Left forelimb (tissue), 1 donor: ENCODE data around the gene ZNF488.
A peak's percentile ranks its signal among the peaks of the same experiment; 100 is the strongest.

Experiments used
- DNase-seq: peaks from one replicate; pipeline ENCODE4 v3.0.0-alpha.2; 2018; ENCODE audit warnings: low spot score

Gene ZNF488

DNA sequence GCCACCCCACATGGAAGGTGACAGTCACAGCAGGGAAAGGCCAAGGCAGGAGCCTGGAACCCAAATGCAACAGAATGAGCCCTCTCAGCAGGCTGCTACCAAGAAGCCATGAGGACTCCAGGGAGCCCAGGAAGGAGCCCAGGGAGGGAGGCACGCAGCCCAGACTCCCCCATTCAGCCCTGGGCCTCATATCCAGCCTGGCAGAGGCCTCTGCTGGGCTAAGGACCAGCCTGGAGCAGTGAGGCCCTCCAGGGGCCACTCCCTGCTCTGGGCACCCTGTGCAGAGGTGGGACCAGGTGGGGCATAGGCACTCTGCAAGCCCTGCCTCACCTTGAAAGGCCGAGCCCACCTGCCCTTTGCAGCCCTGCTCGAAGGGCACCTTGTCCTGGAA lies 25.8 kb upstream of the ZNF488 start:
- DNase-seq, result no peak

DNA sequence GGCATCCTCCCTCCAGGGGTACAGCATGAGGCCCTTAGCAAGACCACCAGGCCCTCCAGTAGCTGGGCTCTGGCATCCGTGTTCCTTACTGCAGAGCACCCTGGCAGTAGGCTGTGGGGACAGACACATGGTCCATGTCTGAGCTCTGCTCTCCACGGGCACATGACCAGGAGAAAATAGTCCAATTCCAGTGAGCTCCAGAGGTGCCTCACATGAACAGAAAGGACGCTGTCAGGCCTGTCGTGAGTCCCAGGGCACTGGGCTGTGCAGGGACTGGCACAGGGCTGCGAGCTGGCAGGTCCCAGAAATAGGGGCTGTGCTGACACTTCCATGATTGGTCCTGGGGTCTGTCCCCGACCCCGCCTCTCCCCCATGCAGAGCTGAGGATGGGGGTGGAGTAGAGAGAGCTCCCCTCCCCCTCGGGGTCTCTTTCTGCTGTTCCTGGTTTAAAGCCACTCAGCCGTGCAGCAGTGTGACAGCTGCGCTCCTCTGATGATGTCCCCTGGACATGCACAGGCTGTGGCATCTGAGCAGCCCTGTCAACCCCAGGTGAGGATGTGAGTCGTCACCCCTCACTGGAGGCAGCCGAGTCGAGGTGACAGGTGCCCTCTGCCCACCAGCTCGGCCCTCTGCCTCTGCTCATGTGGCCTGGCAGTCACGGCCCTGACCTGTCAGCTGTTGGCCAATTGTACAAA lies 25.2 kb upstream of the ZNF488 start:
- DNase-seq, result no peak

DNA sequence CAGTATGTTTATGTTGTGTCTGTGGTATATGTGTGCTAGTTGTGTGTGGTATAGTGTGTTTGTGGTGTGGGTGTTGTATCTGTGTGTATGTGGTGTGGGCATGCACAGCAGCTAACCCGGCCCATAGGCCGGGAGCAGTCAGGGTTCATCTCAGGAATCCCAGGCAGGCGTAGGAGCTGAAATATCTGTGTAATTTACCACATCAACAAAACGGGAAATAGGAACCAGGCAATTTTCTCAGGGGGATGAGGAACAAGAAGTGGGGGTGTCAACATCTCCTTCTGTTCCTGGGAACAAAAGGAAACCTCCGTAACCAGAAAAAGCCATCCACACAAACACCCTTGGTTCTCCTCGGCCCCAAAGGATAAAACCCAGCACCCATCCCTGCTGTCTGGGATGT lies 24.5 kb upstream of the ZNF488 start:
- no peak for DNase-seq

DNA sequence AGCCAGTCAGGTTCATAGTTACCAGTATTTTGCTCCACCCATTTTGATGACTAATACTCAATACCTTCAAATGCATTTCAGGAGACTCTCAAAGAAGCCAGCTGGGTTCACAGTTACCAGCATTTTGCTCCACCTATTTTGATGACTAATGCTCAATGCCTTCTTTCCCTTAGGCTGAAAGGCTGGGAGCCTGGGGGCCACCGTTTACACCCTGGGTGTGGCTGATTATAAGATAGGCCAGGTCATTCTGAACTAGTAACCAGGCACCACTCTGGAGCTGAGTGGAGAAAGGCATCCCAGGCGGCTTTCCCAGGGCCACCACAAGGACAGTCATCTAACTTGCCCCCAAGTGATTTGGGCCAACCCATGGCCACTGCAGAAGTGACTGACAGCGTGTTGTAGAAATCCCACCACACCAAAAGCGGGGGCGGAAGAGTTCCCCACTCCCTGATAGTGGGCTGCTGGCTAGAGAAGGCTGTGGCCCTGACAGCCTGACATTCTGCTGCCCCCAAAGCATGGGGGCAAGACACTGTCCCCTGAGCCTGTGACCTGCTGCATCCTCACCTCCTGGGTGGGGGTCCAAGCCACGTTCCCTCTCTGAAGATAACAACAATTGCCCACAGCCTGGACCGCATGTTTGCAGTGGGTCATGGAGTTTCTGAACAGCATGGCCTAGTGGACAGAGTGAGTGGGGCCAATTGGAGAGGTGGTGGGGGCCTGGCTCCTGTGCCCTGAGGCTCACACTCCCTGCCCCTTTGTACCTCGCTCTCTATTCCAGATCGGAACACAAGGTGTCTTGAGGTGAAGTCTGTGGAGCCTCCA lies 23.0 kb upstream of the ZNF488 start:
- no peak for DNase-seq

DNA sequence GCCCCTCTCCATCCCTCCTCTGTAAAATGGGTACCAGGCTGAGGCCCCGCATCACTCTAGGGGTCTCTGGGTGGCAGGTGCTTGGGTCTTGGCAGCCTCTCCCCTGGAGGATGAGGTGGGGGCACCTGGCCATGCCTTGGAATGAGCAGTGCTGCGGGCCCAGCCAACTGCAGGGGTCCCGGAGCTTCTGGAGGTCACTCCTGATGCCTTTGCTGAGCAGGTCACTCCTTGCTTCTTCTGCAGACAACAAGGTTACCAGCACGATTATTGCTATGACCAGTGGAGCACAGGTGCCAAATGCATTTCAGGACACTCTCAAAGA lies 22.4 kb upstream of the ZNF488 start:
- no peak for DNase-seq

DNA sequence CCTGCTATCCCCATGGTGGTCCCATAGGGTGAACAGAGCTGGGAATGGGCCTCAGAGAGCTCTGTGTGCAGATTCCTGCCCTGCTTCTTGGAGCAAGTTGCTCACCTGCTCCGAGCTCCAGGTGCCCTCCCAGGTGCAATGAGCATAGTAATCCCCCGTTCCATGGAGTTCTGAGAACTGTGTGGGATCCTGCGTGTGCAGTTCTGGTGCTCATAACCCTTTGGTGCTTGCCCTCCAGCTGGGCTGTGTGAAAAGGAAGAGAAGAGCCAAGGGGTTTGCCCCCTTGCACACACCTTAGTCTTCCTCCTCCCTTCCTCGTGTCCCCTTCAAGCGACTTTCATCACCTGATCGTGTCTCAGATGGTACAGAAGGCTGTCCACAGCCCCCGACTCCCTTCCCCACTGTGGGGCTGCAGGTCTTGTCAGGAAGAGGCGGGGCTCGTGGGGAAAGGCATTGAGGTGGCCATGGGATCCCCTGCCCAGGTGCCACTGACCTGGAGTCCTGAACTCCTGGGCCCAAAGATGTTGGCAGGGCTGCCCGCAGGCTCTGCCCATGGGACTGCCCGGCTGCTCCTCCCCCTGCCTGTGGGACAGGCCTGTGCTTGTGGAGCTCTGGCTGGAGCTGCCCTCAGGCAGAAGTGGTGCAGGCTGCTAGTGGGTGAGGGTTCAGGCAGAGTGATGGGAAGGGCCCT lies 21.9 kb upstream of the ZNF488 start:
- DNase-seq, result peak; percentile 50

DNA sequence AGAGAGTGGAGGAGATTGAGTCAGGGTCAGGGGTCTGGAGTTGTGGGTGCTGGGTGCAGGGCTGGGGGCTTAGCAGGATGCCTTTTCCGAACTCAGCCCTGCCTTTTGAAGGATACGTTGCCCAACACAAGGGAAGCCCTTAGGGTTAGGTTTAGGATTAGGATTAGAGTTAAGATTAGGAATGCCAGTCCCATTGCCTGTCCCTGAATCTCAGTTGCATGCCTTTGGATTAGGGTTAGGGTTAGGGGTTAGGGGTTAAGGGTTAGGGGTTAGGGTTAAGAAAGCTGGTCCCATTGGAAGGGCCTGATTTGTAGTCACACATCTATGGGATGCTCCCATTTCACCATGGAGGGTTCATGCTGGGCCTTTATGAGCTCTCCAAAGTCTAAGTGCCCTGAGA lies 20.8 kb upstream of the ZNF488 start:
- peak; percentile 33 for DNase-seq

DNA sequence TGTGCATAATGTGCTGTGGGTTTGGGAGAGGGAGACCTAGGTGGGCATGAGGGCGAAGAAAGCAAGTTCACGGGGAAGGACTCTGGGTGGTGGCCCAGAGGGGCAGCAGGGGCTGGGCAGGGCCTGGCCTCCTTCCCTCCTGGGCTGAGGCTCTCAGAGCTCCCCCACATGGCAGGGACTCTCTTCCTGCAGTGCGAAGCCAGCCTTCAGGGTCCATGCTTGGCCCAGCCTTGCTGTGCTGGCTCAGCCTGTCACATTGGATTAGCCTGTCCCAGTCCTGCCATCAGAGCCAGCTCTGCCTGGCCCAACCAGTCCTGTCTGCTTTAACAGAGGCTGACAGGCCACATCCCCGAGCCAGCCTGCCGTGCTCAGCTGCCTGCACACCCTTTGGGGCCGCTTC lies 20.4 kb upstream of the ZNF488 start:
- DNase-seq, result peak; percentile 60

DNA sequence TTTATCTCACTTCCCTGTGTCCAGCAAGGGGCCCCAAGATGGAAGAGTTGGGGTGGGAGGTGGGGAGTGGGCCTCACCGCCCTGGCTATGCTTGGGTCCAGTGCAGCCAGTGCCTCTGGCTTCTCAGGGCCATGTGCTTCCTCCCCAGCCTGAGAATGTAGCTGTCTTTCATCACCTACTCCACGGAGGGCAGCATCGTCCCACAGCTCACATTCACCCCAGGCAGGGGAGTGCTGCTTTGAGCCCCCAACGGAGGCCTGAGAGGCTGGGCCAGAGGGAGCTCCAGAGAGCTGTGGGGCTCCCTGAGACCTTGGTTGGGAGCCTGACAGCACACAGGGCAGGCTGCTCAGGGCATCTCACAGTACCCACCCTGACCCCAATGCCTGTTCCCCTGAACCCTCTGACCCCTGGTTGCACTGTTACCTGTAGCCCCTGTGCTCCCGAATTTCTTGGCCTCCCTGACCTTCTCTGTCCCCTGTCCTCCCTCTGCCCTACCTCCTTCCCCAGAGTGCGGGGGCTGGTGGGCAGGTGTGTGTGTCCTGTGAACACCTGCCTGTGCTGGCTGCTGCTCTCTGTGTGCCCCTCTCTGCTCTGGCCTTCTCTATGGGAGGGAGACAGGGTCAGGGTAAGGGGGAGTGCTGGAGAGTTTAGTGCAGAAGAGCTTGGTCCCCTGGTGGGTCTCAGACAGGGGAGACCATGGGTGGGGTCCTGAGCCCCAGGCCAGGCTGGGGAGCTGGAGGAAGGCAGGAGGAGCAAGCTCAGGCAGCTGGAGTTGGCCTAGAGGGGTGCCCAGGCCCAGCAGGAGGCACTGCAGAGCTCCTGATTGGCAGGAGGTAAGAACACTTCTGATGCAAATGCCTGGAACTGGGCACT lies 19.6 kb upstream of the ZNF488 start:
- peak; percentile 62 for DNase-seq

DNA sequence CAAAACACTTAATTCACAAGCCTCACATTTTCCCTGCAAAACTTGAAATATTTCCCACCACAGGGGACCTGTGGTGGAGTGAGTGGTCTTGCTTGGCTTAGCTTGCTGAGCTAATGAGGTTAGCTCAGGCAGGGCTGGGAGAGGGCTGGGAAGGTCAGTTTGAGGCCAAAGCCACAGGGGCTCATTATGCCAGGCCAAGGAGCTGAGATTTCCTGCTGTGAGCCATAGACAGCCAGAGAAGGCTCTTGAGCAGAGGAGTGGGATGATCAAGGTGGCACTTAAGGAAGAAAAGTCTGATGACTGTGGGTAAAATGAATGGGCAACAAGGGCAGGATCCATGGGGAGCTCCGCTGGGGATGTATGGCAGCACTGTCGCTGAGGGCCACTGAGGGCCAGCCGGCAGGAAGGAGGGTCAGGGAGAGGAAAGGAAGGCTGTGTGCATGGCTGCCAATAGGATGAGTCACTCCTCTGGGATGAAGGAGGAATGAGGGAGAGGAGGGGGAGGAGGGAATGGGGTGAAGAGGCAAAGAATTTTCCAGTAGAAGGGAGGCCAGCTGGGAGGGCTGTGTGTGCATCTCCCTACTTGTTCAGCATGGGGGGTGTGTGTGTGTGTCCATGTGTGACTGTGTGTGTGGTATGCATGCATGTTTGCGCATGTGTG lies 18.7 kb upstream of the ZNF488 start:
- DNase-seq, result peak; percentile 73

DNA sequence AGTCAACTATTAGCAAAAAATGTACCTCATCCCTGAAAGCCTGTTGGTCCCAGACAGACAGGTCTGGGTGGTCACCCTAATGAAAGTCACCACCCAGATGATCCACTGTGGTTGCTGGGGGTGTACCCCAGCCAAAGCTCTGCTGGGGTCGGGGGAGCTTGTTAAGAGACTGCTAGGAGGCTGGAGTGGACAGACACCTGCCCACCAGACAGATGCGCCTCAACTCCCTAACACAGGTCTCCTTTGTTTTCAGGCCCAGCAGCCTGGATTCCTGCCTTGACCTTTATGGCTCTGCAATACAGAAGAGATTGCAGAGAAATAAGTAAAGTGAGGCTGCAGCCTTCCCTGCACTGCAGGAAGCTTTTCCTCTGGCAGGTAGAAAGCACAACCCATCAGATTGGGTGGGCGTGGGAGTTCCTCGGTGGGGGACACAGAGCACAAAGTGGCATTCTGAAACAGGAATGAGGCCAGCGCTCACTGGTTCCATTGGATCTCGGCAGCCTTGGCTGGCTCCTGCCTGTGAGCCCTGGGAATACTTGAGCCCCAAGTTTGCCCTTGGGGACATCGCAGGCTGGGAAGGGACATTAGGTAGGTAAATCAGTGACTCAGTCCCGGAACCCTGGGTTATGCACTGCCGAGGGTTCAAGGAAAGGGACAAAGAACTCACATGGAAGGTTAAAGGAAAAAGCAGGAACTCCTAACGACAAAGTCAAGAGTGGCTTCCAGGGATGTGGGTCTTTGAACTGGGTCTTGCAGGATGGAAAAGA lies 18.0 kb upstream of the ZNF488 start:
- peak; percentile 52 for DNase-seq

DNA sequence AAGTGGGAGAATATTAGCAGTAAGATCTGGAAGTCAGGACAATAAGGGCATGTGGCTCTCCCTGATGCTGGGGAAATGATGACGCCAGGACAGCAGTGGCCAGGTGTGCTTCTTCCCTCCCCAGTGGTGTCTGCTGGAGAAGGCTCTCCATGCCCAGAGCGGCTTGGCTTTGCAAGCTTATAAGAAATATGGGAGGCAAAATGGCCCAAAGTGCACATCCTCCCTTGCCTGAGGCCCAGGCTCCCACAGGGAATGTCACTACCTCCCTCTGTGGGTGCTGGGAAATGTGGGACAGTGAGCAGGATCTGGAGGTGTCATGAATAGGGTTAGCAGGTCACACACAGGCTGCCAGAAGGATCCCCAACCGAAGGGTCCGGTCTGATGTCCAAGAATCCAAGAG lies 17.1 kb upstream of the ZNF488 start:
- peak; percentile 44 for DNase-seq

DNA sequence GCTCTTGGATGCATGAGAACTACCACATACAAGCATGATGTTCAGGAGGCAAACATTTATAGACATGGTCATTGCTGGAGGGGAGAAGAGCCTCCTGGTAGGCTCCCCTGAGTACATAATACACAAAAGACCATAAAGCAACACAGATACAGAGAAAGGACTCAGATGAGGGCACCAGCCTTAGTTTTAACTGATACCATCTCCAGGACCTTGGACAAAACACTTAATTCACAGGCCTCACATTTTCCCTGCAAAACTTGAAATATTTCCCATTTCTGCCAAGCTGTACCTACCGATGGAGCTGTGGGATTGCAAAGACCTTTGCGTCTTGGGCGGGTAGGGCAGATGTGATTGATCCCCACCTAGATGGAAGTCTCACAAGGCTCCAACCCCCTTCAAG lies 16.7 kb upstream of the ZNF488 start:
- no peak for DNase-seq

DNA sequence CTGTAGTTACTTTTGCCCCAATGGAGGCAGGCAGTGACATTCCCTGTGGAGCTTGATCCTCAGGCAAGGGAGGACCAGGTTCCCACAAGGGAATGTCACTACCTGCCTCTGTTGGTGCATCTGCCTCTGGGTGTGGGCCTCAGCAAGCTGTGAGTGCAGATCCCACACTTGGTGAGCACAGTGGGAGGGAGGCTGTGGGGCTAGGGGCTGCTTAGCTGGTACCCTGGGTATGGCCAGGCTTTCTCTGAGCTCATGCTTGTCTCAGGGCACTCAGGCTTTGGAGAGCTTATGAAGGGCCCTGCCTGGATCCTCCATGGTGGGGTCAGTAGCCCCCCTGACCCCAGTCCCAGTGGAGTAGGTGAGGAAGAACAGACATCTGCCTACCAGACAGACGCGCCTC lies 16.2 kb upstream of the ZNF488 start:
- DNase-seq, result peak; percentile 18

DNA sequence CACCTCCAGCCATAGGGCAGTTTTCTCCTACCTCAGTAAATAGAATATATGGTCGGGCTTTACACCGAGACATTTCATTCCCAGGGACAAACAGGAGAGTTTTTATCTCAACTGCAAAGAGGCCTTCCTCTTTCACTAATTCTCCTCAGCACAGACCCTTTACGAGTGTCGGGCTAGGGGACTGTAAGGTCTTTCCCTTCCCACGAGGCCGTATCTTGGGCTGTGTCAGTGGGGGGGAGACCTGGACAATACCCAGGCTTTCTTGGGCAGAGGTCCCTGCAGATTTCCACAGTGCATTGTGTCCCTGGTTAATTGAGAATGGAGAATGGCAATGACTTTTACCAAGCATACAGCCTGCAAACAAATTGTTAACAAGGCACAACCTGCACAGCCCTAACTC lies 13.2 kb upstream of the ZNF488 start:
- peak; percentile 12 for DNase-seq

DNA sequence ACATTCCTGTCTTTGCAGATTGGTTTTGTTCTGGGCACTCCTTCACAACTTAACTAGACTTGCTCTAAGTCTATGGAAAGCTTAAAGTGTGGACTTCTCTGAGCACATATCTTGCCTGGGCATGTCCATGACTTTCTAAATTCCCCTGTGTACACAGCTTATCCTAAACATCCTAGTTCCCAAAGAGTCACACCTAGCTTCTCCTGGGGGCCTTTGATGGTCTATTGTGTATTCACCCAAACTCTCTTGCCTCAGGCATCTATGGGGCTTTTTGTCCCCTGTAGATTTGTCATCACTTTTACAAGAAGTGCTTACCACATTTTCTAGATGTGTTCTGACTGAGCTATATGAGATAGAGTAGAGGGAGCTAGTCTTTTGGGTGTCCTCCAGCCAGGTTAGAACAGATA lies 12.2 kb upstream of the ZNF488 start:
- no peak for DNase-seq

DNA sequence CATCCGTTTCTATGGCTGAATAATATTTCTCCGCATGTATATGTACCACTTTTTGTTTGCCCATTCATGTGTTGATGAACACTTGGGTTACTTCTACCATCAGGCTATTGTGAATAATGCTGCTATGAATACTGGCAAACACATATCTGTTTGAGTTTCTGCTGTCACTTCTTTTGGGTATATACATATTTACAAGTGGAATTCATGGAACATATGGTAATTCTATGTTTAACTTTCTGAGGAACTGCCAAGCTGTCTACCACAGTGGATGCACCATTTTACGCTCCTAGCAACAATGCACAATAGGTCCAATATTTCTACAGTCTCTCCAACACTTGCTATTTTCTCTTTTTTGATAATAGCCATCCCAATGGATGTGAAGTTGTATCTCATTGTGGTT lies 5.5 kb upstream of the ZNF488 start:
- DNase-seq, result no peak

DNA sequence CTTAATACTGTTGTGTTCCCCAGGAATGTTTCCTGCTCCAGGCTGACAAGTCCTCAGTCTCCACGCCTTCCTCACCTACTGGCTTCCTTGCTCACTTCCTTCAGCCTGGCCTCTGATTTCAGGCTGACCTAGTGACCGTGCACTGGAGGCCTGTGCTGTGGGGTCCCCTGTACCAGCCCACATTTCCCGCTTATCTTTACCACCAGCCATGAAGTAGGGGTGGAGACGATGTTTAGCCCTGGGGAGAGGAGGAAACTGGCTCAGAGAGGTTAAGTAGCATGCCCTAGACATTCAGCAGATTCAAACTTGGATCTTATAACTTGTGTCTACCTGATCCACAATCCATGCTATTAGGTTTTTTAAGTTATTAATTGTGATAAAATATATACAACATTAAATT lies 4.8 kb upstream of the ZNF488 start:
- peak; percentile 4 for DNase-seq

DNA sequence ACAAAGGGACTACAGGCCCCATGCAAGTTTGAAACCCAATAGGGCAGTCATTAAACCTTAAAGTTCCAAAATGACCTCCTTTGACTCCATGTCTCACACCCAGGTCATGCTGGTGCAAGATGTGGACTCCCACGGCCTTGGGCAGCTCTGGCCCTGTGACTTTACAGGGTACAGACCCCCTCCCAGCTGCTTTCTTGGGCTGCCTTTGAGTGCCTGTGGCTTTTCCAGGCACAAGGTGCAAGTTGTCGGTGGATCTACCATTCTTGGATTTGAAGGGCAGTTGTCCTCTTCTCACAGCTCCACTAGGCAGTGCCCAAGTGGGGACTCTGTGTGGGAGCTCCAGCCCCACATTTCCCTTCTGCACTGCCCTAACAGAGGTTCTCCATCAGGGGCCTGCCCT lies 2.0 kb upstream of the ZNF488 start:
- DNase-seq, result peak; percentile 14

DNA sequence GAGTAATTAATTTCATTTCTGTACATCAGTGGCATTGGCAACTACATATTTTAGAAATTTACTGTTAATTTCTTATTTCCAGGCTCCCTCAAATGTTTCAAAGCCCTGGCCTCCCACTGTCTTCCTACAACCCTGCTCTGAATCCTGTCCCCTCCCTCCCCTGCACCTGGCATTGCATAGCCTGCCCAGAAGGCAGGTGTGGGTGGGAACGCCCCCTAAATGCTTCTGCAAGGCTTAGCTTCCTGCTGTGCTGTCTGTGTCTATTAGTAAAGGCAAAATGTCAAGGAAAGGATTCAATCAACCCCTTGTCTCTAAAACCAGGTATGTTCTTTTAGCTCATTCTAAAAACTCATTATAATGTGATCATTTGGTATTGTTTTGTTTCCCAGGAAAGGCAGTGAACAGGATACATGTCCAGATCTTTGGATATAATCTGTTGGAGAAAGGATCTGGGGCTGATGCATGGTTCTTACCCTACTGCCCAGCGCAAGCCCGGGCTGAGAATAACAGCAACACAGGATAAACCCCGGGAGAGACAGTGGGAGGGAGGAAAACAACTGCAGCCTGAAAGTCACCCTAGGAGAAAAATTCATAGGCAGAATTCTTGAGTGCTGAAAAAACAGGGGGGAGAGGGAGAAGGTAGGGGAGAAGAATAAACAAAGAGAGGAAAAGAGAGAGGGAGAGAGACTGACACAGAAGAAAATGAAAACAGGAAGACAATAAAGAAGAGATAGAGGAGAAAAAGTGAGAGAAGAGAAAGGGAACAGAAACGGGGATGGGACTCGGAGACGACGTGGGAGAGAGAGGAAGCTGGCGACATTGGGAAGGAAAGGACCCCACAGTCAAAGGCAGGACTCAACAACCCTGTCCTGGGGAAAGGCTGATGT lies 589 bp downstream of the ZNF488 start:
- peak; percentile 22 for DNase-seq
